Dendritic cell treated with granulocyte-macrophage colony-stimulating factor and Interleukin-4, amounts not matched to agents 40 ng/mL and 50 ng/mL, for 4 days (primary cell): ENCODE data around the gene AHNAK2.
"Not testable (repeated sequence)": the region's sequence is repeated elsewhere in the genome, so short reads cannot be mapped to it uniquely, and the experiment has no call there.

Experiments
- H3K27ac Mint-ChIP-seq: one replicate; pipeline ENCODE4 v1.8.0; 2022; ENCODE audit warnings: mild to moderate bottlenecking, mixed read lengths
- H3K27me3 Mint-ChIP-seq: one replicate; pipeline ENCODE4 v1.8.0; 2022; ENCODE audit warnings: mild to moderate bottlenecking, mixed read lengths
- H3K36me3 Mint-ChIP-seq: one replicate; pipeline ENCODE4 v1.8.0; 2022; ENCODE audit warnings: low read depth, mixed read lengths
- H3K4me1 Mint-ChIP-seq: one replicate; pipeline ENCODE4 v1.8.0; 2022; ENCODE audit warnings: low read depth, mixed read lengths
- H3K4me3 Mint-ChIP-seq: one replicate; pipeline ENCODE4 v1.8.0; 2022; ENCODE audit warnings: mild to moderate bottlenecking, moderate library complexity, mixed read lengths
- H3K9me3 Mint-ChIP-seq: one replicate; pipeline ENCODE4 v1.8.0; 2022; ENCODE audit warnings: mixed read lengths
- intact Hi-C: fragments of 100-400 bp; cut with micrococcal nuclease; formaldehyde crosslinking; loops from one replicate; pipeline ENCODE4 v1.15.0; 2022

AHNAK2 gene

GRCh38 chr14:104951863-104952657 is 26.1 kb downstream of the AHNAK2 start:
- H3K27me3 Mint-ChIP-seq, H3K36me3 Mint-ChIP-seq, H3K4me3 Mint-ChIP-seq, H3K4me1 Mint-ChIP-seq, H3K9me3 Mint-ChIP-seq, intact Hi-C loops, H3K27ac Mint-ChIP-seq: not testable (repeated sequence)

- H3K27ac Mint-ChIP-seq, intact Hi-C loops, H3K9me3 Mint-ChIP-seq, H3K36me3 Mint-ChIP-seq, H3K27me3 Mint-ChIP-seq, H3K4me3 Mint-ChIP-seq, H3K4me1 Mint-ChIP-seq: not testable (repeated sequence)
These were observed 27.5 kb downstream of the AHNAK2 start for GRCh38 chr14:104950701-104951100.

GRCh38 chr14:104950021-104950420 is 28.2 kb downstream of the AHNAK2 start:
- Mint-ChIP-seq H3K4me3 (no peak overlapping the region), H3K27ac (no peak overlapping the region), H3K27me3 (peaks cover 4% of the 10 kb centered on the region), H3K36me3 (no peaks in the 10 kb centered on the region), H3K4me1 (peaks cover 8% of the 10 kb centered on the region), H3K9me3 (no peaks in the 10 kb centered on the region)
- intact Hi-C loops = no loop called here

GRCh38 chr14:104949406-104949955 is 28.7 kb downstream of the AHNAK2 start:
- H3K4me1 Mint-ChIP-seq, H3K27ac Mint-ChIP-seq, H3K36me3 Mint-ChIP-seq, H3K4me3 Mint-ChIP-seq, H3K9me3 Mint-ChIP-seq, H3K27me3 Mint-ChIP-seq, intact Hi-C loops: not testable (repeated sequence)

GRCh38 chr14:104948736-104949031 is 29.5 kb downstream of the AHNAK2 start:
- Mint-ChIP-seq H3K27ac (no peak overlapping the region), H3K27me3 (no peaks in the 10 kb centered on the region), H3K4me1 (peaks cover 5% of the 10 kb centered on the region), H3K9me3 (no peaks in the 10 kb centered on the region), H3K36me3 (no peaks in the 10 kb centered on the region), H3K4me3 (no peak overlapping the region)
- intact Hi-C loops = no loop called here

GRCh38 chr14:104947881-104948735 is 30.1 kb downstream of the AHNAK2 start:
- H3K4me3 Mint-ChIP-seq, intact Hi-C loops, H3K27me3 Mint-ChIP-seq, H3K27ac Mint-ChIP-seq, H3K4me1 Mint-ChIP-seq, H3K9me3 Mint-ChIP-seq, H3K36me3 Mint-ChIP-seq: not testable (repeated sequence)

- H3K9me3 Mint-ChIP-seq, H3K4me3 Mint-ChIP-seq, intact Hi-C loops, H3K36me3 Mint-ChIP-seq, H3K27ac Mint-ChIP-seq, H3K27me3 Mint-ChIP-seq, H3K4me1 Mint-ChIP-seq: not testable (repeated sequence)
These were observed 31.0 kb downstream of the AHNAK2 start for GRCh38 chr14:104947201-104947600.

- H3K27me3 Mint-ChIP-seq, H3K36me3 Mint-ChIP-seq, intact Hi-C loops, H3K9me3 Mint-ChIP-seq, H3K27ac Mint-ChIP-seq, H3K4me1 Mint-ChIP-seq, H3K4me3 Mint-ChIP-seq: not testable (repeated sequence)
These were observed 31.9 kb downstream of the AHNAK2 start for GRCh38 chr14:104945986-104946965.

- intact Hi-C loops, H3K4me3 Mint-ChIP-seq, H3K27me3 Mint-ChIP-seq, H3K36me3 Mint-ChIP-seq, H3K27ac Mint-ChIP-seq, H3K9me3 Mint-ChIP-seq, H3K4me1 Mint-ChIP-seq: not testable (repeated sequence)
These were observed 32.9 kb downstream of the AHNAK2 start for GRCh38 chr14:104945266-104945665.

- H3K4me3 Mint-ChIP-seq, H3K27ac Mint-ChIP-seq, H3K9me3 Mint-ChIP-seq, intact Hi-C loops, H3K36me3 Mint-ChIP-seq, H3K27me3 Mint-ChIP-seq, H3K4me1 Mint-ChIP-seq: not testable (repeated sequence)
These were observed 33.6 kb downstream of the AHNAK2 start for GRCh38 chr14:104944436-104945205.

- peaks cover 15% of the 10 kb centered on the region for H3K27me3 Mint-ChIP-seq
- H3K4me3 Mint-ChIP-seq, intact Hi-C loops, H3K36me3 Mint-ChIP-seq, H3K9me3 Mint-ChIP-seq, H3K27ac Mint-ChIP-seq, H3K4me1 Mint-ChIP-seq: not testable (repeated sequence)
These were observed 34.2 kb downstream of the AHNAK2 start for GRCh38 chr14:104944016-104944308.

- intact Hi-C loops, H3K4me1 Mint-ChIP-seq, H3K4me3 Mint-ChIP-seq: not testable (repeated sequence)
These were observed 34.8 kb downstream of the AHNAK2 start for GRCh38 chr14:104943216-104944015.

GRCh38 chr14:104942586-104942985 is 35.6 kb downstream of the AHNAK2 start:
- Mint-ChIP-seq H3K4me1 (no peaks in the 10 kb centered on the region), H3K9me3 (no peaks in the 10 kb centered on the region), H3K27ac (no peak overlapping the region), H3K4me3 (no peak overlapping the region), H3K27me3 (peaks cover 28% of the 10 kb centered on the region), H3K36me3 (no peaks in the 10 kb centered on the region)
- intact Hi-C loops = no loop called here

More at GRCh38 chr14:104943216-104944015, 34.8 kb downstream of the AHNAK2 start:
- not testable (repeated sequence) for H3K36me3 Mint-ChIP-seq, H3K9me3 Mint-ChIP-seq, H3K27ac Mint-ChIP-seq
- H3K27me3 Mint-ChIP-seq = peaks cover 20% of the 10 kb centered on the region
